ENCODE data around the gene CEP72.
"Not testable (repeated sequence)": the region's sequence is repeated elsewhere in the genome, so short reads cannot be mapped to it uniquely, and the experiment has no call there.

The CEP72 gene, protein sequence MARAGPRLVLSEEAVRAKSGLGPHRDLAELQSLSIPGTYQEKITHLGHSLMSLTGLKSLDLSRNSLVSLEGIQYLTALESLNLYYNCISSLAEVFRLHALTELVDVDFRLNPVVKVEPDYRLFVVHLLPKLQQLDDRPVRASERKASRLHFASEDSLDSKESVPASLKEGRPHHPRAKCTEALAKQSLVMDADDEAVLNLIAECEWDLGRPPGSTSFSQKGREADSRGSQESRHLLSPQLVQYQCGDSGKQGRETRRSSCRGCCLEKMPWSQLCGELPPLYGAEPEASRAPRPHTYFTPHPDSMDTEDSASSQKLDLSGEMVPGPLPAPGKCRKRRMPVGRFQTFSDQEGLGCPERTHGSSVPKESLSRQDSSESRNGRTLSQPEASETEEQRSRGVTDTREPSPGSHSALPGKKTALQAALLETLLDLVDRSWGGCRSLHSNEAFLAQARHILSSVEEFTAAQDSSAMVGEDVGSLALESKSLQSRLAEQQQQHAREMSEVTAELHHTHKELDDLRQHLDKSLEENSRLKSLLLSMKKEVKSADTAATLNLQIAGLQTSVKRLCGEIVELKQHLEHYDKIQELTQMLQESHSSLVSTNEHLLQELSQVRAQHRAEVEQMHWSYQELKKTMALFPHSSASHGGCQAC

DNA sequence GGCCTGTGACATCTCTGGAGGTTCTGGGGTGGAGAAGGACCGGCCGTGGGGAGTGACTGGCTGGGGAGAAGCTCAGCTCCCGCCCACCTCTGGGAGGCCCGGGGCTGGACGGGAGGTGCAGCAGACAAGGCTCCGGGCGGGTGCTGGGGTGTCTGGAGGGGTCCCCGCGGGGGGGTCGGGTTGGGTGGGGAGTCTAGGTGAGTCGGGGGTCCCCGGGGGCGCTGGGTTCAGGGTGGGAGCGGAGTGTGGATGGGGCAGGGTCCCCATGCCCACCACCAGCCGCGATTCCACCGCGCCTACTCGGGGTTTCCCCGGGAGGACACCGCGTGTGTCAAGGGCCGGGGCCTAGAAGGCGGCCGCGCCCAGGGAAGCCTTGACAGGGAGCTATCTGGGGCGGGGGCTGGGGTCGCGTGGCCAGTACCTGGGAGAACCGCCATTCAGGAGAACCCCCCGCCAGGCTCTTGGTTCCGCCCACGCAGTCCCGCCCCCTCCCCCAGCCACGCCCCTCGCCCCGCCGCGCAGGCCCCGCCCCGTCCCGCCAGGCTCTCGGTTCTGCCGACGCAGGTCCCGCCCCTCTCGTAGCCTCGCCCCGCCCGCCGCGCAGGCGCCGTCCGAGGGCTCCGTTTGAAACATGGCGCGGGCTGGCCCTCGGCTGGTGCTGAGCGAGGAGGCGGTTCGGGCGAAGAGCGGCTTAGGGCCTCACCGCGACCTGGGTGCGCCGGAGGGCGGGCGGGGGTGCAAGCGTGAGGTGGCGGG is at the start of gene CEP72:
TSS of gene CEP72 (plus strand) at position 610 of the 756 bp plus-strand sequence. CDS start at position 632, 22 bp downstream.
- DNase-seq: peak; percentile 87

DNA sequence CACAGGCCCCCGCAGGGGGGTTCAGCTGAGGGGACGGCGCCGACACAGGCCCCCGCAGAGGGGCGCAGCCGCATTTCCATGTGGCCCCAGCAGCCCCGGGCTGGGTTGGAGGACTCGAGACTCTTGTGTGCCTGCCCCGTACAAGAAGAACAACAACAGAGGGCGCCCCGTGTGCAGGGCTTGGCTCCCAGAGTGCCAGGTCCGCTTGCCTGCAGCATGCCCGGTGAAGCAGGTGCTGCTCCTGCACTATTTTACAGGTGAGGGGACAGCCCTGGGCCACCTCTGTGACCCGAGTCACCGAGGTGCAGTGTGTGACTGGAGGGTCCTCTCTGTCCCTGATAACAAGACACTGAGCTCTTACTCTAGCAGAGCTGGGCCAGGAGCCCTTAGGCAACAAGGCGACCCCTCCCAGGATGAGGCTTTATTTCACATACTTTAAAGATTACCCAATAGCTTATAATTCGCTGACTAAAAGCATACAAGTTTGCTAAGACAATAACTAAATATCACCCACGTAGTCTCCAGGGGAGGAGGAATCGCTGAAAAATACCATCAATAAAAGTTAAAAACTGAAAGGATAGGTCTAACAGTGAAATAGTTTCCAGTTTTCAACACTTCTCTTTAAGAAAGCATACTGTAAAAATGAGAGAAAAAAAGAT is 46.2 kb upstream of the CEP72 start:
- DNase-seq: no peak

DNA sequence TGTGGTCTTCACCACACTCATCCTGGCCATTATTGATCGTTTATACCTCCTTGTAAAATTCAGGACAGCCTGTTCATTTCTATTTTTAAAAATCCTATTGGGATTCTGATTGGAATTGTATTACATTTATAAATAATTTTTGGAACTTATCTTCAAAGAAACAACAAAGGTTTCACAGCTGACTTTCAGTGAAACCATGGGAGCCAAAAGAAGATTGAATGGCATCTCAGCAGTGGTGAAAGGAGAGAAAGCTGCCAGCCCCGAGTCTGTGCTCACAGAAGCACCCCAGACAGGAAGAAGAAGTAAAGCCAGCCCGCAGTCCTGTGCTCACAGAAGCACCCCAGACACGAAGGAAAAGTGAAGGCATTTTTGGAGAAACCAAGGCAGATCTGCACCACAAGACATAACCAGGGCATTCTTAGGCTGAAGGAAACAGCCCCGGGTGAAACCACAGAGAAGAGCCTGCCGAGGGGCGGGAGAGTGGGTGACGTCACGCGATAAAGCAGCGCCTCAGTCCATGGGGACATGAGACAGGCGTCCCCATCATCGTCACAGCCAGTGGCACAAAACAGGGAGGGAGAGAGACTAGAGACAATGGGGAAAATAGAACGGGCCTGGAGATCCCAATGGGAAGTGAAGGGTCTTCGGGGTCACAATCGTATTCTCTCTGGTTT is 45.4 kb upstream of the CEP72 start:
- no peak for DNase-seq

DNA sequence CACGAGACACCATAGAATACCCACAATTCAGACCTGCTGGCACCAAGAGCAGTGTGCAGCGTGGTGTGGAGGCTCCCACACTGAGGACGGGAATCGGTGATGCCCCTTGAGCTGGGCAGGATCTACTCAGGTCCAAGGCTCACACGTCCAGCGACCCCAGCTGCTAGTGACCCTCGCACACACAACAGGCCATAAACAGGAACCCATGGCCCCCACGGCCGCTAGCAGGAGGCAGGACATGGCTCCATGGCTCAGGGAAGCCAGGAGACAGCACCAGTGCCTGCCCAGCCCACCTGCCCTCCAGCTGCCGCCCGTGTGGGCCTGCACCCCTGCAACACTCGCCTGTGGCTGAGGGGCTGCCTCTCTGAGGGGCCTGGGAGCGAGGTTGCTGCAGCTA is 44.5 kb upstream of the CEP72 start:
- no peak for DNase-seq

DNA sequence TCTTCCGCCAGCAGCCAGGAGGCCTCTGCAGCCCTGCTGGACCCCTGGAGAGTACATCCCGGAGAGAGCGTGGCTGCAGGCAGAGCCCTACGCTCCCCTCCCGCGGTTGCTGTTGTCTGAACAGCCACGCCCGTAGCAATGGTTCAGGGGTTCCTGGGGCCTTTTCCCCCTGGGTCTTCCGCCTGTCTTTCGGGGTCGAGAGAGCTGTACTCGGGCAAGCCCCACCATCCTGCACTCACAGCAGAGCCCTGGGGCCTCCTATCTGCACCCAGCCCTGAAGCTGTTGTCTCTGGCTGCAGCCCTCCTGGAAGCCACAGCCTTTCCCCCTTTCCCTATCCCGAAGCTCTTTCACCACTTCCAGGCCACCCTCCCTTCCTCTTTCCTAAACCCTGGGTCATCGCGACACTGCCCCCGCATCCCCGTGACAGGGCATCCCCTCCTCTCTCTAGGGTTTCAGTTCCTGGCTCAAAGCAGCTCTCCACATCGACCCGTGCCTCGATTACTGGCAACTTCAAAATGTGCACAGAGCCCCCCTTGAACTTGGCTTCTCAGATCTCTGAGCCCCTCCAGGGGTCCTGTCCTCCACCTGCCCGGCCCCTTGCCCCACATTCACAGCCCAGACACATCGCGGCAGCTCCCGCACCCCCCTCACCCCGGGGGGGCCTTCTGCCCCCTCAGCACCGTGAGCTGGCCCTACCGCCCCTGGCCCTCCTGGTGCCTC is 43.9 kb upstream of the CEP72 start:
- DNase-seq: no peak

DNA sequence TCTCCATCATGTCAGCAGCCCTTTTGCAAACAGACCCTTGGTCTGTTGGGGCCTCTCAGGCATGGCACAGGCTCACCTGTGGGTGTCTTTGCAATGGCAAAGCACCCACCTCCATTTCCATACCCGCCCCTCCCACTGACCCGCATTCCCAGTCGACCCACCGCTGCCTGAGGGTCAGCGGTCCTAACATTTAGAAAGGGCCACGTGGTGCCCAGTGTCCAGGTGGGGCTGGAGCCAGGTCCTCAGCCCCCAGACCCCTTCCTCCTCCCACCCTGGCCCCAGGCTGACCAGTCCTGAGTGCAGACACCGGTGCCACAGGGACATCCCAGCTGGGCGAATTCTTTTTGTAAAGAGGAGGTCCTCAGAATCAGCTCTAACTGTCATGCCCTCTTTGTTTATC is 43.3 kb upstream of the CEP72 start:
- no peak for DNase-seq

DNA sequence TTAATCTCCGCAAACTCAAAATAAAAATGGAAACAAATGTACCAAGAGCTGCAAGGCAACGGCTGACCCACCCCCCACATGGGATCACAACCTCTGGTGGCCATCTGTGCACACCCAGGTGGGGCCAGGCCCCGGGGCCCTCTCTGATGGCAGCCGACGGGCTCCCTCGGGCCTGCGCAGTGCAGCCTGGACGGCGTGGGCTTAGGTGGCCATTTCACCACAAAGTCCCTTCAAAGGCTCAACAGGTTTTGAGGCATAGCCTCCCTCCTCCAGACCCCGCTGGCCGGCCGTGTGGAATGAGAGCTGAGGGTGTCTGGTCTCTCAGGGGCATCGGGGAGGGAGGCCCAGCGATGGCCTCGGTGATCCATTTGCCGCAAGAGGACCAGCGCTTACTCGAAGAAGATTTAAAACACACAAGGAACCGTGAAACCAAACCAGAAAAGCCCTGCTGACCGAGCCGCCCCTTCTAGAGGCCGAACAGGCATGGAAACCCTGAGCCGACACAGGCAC is 42.7 kb upstream of the CEP72 start:
- DNase-seq: no peak

DNA sequence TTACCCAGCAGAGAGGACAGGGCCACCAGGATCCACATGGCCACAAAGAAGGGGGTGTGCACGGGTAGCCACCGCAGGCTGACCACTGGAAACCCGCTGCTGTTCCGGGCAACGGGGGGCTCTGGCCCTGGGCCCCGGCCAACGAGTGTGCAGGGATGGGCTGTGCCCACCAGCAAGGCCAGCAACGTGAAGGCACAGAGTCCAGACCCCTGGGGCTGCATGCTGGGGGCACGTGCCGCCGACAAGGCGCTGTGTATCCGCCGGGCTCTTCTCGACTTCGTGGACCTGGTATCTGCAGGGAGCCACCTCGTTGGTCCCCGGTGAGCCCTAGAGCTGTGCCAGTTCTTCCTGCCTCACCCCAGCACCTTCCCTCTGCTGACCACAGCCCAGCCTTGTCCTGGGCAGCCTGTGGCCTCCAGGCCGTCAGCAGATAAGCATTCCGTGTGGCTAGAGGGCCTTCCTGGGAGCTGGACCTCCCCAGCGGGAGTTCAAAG is 42.2 kb upstream of the CEP72 start:
- no peak for DNase-seq

DNA sequence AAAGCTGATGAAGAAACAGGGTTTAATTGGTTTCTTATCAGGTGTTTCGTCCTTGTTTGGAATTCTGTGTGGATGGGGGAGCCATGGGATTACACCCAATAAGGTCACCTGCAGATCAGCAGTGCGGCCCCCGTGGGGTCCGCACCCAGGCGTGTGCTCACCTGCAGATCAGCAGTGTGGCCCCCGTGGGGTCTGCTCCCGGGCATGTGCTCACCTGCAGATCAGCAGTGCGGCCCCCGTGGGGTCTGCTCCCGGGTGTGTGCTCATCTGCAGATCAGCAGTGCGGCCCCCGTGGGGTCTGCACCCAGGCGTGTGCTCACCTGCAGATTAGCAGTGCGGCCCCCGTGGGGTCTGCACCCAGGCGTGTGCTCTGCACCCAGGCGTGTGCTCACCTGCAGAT is 41.7 kb upstream of the CEP72 start:
- DNase-seq: no peak

DNA sequence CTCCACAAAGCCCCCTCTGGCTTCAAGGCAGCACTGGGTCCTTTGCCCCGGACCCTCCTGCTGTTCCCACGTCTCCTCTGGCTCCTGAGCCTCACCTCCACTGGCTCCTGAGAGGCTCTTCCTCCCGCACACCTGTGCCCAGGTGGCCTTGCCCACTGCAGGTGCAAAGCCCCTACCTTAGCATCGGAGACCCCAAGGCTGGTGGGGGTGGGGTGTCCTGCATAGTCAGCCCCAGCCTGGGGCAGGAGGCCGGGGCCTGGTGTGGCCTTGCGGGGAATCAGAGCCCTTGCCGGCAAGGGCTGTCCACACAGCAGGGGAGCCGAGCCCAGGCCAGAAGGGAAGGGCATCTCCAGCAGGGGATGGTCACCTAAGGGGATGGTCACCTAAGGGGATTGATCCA is 41.3 kb upstream of the CEP72 start:
- no peak for DNase-seq

DNA sequence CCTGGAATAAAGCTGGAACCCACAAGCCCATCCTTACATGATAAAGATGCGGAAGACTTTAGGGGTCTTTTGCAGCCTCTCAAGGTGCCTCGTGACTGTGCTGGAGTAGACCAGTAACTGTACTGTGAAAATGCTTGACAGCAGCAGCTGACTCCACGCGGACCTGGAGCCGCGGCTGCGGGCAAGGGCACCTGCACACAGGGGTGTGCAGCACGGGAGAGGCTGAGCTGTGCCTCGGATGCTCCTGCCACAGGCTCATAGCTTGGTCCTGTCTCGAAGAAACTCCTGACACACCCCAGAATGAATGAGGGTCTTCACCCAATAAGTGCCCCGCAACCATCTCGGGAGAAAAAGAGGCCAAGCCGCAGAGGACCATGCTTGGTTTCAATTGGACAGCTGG is 40.3 kb upstream of the CEP72 start:
- no peak for DNase-seq

DNA sequence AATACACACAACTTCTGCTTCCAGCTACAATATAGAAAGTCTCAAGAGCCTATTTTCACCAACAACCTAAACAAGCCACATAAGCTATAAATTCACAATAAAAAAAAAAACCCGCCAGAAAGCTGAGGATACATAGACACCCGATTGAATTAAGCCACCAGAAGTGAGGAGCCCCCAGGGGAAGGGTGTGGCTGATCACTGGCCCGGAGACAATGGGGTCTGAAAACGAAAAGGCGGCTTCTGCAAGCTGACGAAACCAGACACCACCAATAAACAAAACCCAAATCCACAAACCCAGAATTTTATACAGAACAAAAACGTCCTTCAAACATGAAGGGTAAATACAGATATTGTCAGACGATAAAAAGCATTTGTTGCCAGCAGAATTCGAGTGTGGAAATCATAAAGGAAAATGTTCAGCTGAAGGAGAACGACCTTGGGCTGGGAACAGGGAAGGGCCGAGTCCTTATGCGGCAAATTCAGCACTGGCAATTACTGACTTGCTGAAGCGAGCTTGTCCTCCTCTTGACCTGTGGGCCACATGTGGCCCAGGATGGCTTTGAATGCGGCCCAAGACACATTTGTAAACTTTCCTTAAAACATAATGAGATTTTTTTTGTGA is 39.6 kb upstream of the CEP72 start:
- DNase-seq: no peak

DNA sequence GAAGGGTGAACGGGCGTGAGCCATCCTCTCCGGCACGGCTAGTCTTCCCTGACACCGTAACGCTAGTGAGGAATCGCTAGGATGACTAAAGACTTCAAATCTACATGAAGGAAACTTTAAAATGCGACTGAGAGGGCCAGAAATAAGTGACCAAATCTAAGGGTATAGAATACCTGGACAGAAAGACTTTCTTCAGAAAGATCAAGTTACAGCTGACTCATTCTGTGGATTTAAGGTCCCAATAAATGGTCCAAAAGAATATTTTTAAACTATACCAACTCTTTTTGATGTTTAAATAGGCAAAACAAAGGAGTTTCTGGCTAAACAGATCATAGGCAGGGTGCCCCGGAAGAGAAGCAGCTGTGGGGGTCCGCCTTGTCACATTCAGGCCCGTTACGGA is 38.9 kb upstream of the CEP72 start:
- no peak for DNase-seq

DNA sequence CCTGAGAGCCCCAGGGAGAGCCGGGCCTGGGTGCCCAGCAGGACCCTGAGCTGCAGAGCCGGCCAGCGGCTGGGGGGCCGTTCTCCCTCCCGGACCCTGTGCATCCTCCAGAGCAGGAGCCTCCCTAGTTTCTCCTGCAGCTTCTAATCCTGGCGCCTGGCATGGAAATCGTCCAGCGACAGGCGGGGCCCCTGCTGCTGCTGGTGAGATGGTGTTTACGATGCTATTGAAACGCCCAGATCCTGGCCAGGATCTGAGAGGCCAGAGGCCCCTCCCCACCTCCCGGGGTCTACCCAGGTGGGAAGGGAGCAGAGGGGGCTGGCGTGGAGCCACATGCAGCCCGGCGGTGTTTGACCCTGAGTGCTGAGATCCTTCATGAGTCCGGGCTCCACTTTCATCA is 38.2 kb upstream of the CEP72 start:
- DNase-seq: no peak

DNA sequence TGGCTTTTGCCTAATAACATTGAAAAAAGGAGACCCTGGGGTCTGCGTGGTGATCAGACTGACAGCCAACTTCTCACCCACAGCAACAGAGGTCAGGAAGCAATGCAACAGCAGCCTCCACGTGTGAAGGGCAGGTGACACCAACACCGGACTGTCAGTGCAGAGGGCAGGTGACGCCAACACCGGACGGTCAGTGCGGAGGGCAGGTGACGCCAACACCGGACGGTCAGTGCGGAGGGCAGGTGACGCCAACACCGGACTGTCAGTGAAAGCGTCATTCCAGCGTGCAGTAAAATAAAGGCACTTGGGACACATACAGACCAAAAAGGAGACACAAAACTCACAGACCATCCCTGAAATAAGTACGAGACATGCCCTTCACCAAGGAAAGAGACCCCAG is 37.2 kb upstream of the CEP72 start:
- no peak for DNase-seq

DNA sequence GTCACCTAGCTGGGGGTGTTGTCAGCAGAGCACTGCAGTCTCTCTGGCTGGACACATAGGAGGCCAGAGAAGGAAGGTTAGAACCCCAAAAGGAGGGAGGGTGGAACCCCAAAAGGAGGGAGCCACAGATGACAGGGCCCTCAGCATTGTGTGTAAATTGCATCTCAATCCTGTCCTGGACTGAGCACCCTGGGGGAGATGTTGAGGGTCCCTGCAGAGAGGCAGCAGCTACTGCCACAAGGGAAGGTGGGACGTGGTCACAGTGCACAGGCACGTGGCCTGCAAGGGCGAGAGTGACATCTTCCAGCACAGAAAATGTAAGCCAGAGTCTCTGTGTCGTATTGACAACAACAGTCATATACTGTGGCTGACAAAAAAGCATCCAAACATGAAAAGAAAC is 36.5 kb upstream of the CEP72 start:
- DNase-seq: no peak

DNA sequence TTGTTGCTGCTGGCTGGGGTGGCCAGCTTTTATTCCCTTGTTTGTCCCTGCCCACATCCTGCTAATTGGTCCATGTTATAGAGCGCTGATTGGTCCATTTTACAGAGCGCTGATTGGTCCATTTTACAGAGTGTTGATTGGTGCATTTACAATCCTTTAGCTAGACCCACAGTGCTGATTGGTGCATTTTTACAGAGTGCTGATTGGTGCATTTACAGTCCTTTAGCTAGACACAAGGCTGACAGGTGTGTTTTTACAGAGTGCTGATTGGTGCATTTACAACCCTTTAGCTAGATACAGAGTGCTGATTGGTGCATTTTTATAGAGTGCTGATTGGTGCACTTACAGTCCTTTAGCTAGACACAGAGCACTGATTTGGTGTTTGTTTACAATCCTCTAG is 34.9 kb upstream of the CEP72 start:
- DNase-seq: not testable (repeated sequence)

DNA sequence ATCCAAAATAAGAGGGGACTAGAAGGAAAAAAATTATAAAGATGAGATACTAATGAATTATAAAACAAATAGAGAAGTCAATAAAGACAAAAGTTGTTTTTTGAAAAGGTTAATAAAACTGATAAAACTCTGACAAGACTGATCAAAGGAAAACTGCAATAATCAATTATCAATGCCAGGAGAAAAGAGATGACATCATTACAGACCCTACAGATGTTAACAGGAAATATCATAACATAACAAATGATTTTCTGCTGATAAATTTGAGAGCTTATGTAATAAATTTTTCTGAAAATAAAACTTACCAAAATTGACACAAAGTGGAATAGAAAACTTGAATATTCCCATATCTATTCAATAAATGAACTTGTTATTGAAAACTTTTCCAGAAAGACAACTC is 34.3 kb upstream of the CEP72 start:
- no peak for DNase-seq

DNA sequence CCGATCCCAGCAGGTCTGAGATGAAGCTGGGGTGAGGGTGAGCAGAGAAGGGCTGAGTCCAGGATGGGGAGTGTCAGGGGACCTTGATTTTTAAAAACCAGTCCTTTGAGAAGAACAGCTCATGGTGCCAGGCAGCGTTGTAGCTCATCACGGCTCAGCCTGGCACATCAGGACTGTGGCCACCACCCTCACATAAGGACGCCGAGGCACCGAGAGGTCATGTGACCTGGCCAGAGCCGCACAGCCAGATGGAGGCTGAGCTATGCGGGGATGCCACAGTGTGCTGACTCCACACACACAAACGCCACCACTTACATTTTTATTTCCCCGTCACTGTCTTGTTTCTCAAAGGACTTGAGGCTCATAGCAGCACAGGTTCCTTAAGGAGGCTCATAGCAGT is 32.9 kb upstream of the CEP72 start:
- DNase-seq: no peak

DNA sequence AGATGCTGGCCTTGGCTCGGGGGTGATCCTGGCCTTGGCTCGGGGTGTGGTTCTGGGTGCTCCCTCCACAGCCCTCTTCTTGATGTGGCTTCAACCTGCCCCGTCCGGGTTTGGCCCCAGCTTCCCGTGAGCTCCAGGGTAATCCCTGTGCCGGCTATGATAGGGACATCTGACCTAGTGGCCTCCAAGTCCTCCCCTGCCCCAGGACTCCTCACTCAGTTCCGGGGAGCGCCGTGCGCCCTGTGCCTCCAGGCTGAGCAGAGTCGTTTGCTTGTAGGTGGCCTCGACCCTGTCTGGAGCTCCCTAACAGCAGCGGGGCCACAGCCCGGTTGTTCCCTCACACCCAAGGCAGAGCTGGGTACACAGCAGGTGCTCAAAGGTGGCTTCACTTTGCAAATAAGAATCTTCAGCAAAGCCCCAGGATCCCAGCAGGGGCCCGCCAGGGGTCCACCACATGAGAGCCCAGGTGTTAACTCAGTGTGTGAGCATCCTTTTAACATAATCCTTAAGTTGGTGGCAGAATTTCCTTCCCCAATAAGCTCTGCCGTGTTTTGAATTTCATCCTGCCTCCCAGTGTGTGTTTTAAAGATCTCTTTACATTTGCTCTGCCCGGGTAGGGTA is 32.3 kb upstream of the CEP72 start:
- no peak for DNase-seq

DNA sequence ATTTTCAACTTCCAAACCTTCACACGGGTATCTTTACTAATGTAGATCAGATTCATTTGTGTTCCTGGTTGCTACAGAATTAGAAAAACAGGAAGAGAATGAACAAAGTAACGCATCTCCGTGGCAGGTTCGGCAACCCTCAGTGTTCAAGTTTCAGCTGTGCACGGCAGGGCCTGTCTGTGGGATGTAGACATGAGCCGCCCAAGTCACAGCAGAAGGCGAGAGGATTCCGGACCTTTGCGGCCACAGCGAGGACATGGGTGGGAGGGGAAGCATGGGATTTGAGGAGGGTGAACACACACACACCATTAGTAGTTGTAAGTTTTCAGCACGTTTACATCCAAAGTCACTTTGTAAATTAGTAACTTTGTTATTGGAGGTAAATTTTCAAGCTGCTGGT is 31.7 kb upstream of the CEP72 start:
- no peak for DNase-seq
